Measurements from ENCODE around the gene TDO2. TPM values are rescaled to one million over a fixed set of nuclear protein-coding genes. Genes with fewer than 3 reads are reported as not detected.

TDO2 gene
- total RNA-seq, 1 experiment from 2014 or later, result not detected

DNA sequence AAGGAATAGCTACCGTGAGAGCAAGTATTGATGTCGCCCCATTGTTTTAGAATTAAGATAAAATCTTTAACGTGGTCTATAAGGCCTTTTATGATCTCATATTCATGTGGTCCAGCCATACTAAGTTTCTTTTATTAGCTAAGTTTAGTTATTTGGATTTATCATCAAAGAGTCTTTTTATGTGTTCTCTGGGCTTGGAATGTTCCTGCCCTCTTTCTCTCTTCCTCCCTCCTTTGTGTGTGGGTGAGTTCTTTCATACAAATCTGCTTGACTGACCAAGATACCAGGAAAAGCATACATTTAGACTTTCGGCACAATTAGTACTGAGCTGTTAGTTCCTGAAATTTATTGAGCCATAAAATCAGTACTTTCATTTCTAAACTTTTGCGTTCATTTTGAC is 11.3 kb downstream of the TDO2 start:
- no peaks in the 10 kb centered on the region for H3K4me1 Mint-ChIP-seq (ENCODE audit: low read depth, unreplicated experiment)
- intact Hi-C loops (cut with micrococcal nuclease; ENCODE audit: unreplicated experiment), result no loop called here
- no peak for DNase-seq
- TF ChIP-seq CTCF (IDR thresholded peaks at IDR 0.05; ENCODE audit: unreplicated experiment), result no peak
- CTCF ChIA-PET, result no interaction called here
- BruUV-seq (replicated peaks), result no TSS peak
- H3K4me3 Mint-ChIP-seq (ENCODE audit: low read depth, unreplicated experiment), result no peak overlapping the region
- H3K9me3 Mint-ChIP-seq (ENCODE audit: low read depth, unreplicated experiment), result no peaks in the 10 kb centered on the region
- no peaks in the 10 kb centered on the region for H3K36me3 Mint-ChIP-seq (ENCODE audit: insufficient read depth, unreplicated experiment)
- H3K27me3 Mint-ChIP-seq (ENCODE audit: unreplicated experiment), result no peaks in the 10 kb centered on the region
- no peak overlapping the region for H3K27ac Mint-ChIP-seq (ENCODE audit: unreplicated experiment)

GRCh38 chr4:155921597-155921996 is 18.1 kb downstream of the TDO2 start:
- no peak overlapping the region for H3K27ac Mint-ChIP-seq (ENCODE audit: unreplicated experiment)
- no peaks in the 10 kb centered on the region for H3K36me3 Mint-ChIP-seq (ENCODE audit: insufficient read depth, unreplicated experiment)
- TF ChIP-seq CTCF (IDR thresholded peaks at IDR 0.05; ENCODE audit: unreplicated experiment), result no peak
- no peak for DNase-seq
- intact Hi-C loops (cut with micrococcal nuclease; ENCODE audit: unreplicated experiment), result no loop called here
- H3K9me3 Mint-ChIP-seq (ENCODE audit: low read depth, unreplicated experiment), result no peaks in the 10 kb centered on the region
- CTCF ChIA-PET, result no interaction called here
- H3K4me3 Mint-ChIP-seq (ENCODE audit: low read depth, unreplicated experiment), result no peak overlapping the region
- H3K4me1 Mint-ChIP-seq (ENCODE audit: low read depth, unreplicated experiment), result no peaks in the 10 kb centered on the region
- H3K27me3 Mint-ChIP-seq (ENCODE audit: unreplicated experiment), result no peaks in the 10 kb centered on the region
- no TSS peak for BruUV-seq (replicated peaks)

DNA sequence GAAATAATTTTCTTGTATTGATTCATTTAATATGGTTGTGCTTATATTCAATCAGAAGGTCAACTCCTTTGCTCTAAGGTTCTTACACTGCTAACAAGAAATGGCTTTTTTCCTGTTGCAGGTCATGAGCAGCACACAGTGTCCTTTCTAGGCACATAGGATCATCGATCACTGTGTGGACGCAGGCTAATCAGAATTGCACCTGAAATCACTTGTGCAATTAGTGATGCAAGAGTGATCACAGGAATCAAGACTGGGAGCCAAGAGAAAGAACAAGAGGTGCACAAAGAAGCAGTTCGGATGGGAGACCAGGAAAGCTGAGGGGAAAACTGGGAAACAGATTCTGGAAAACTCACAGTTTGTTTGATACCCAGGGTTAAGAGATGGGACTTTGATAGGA is 21.1 kb downstream of the TDO2 start:
- no peak for TF ChIP-seq CTCF (IDR thresholded peaks at IDR 0.05; ENCODE audit: unreplicated experiment)
- H3K36me3 Mint-ChIP-seq (ENCODE audit: insufficient read depth, unreplicated experiment), result no peaks in the 10 kb centered on the region
- no peaks in the 10 kb centered on the region for H3K4me1 Mint-ChIP-seq (ENCODE audit: low read depth, unreplicated experiment)
- no peak overlapping the region for H3K27ac Mint-ChIP-seq (ENCODE audit: unreplicated experiment)
- H3K27me3 Mint-ChIP-seq (ENCODE audit: unreplicated experiment), result no peaks in the 10 kb centered on the region
- CTCF ChIA-PET, result no interaction called here
- no peaks in the 10 kb centered on the region for H3K9me3 Mint-ChIP-seq (ENCODE audit: low read depth, unreplicated experiment)
- intact Hi-C loops (cut with micrococcal nuclease; ENCODE audit: unreplicated experiment), result no loop called here
- no peak for DNase-seq
- H3K4me3 Mint-ChIP-seq (ENCODE audit: low read depth, unreplicated experiment), result no peak overlapping the region
- no TSS peak for BruUV-seq (replicated peaks)

GRCh38 chr4:155929833-155930232 is 26.3 kb downstream of the TDO2 start:
- no peak for TF ChIP-seq CTCF (IDR thresholded peaks at IDR 0.05; ENCODE audit: unreplicated experiment)
- Mint-ChIP-seq H3K36me3 (ENCODE audit: insufficient read depth, unreplicated experiment) (no peaks in the 10 kb centered on the region), H3K4me1 (ENCODE audit: low read depth, unreplicated experiment) (no peaks in the 10 kb centered on the region), H3K27ac (ENCODE audit: unreplicated experiment) (no peak overlapping the region), H3K27me3 (ENCODE audit: unreplicated experiment) (no peaks in the 10 kb centered on the region), H3K4me3 (ENCODE audit: low read depth, unreplicated experiment) (no peak overlapping the region), H3K9me3 (ENCODE audit: low read depth, unreplicated experiment) (peaks cover 5% of the 10 kb centered on the region)
- DNase-seq, result no peak
- CTCF ChIA-PET, result no interaction called here
- intact Hi-C loops (cut with micrococcal nuclease; ENCODE audit: unreplicated experiment), result no loop called here
- BruUV-seq (replicated peaks), result no TSS peak

DNA sequence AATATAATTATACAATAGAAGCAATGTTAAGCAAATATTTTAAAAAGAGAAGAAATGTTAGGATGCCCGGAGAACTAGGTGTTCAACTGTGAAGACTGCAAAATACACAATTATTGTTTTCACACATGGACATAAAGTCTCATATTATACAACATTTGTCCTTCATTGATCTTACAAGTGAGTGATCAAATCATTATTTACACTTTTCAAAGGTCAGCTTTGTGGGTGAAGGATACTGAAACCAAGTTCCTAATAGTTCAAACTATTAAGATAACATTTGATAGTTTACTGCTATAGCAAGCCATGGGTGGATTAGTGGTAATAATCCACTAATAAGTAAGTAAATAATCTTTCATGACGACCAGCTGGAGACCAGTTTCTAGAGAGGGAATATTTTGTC is 26.8 kb downstream of the TDO2 start:
- CTCF ChIA-PET, result no interaction called here
- no TSS peak for BruUV-seq (replicated peaks)
- intact Hi-C loops (cut with micrococcal nuclease; ENCODE audit: unreplicated experiment), result no loop called here
- Mint-ChIP-seq H3K4me3 (ENCODE audit: low read depth, unreplicated experiment) (no peak overlapping the region), H3K36me3 (ENCODE audit: insufficient read depth, unreplicated experiment) (no peaks in the 10 kb centered on the region), H3K27me3 (ENCODE audit: unreplicated experiment) (no peaks in the 10 kb centered on the region), H3K9me3 (ENCODE audit: low read depth, unreplicated experiment) (peaks cover 8% of the 10 kb centered on the region), H3K4me1 (ENCODE audit: low read depth, unreplicated experiment) (no peaks in the 10 kb centered on the region), H3K27ac (ENCODE audit: unreplicated experiment) (no peak overlapping the region)
- no peak for DNase-seq
- TF ChIP-seq CTCF (IDR thresholded peaks at IDR 0.05; ENCODE audit: unreplicated experiment), result no peak
